HL-60 (cell line): Measurements from ENCODE around the gene CPNE4.

Experiments
- TF ChIP-seq, protein P1 (sequence below): IDR thresholded peaks from one replicate; pipeline ENCODE4 v1.5.1; 2011; ENCODE audit warnings: low read length, control low read depth, inconsistent platforms; ENCODE audit not compliant: insufficient read depth
- TF ChIP-seq, protein P2 (sequence below): IDR thresholded peaks from 2 replicates; pipeline ENCODE4 v1.6.1; 2012; ENCODE audit warnings: low read depth; ENCODE audit not compliant: insufficient replicate concordance

DNA sequence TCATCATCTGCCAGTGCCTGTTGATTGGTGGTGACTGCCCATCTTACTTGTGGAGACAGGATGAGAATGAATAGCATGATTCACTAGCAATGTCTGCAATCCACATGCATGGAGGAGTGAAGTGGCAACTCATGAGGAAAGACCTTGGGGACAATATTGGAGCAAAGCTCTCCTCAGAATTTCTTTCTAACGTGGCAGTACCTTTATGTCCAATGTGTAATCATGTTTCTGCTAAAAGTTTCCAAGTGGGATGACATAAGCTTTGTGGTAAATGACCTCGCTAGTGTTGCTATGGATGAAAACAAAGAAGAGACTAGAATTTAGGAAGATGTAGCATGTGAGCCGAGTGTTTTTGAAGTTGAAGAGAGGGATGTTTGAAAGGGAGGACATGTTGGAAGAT is 117.8 kb downstream of the CPNE4 start:
- TF ChIP-seq, protein P1, sequence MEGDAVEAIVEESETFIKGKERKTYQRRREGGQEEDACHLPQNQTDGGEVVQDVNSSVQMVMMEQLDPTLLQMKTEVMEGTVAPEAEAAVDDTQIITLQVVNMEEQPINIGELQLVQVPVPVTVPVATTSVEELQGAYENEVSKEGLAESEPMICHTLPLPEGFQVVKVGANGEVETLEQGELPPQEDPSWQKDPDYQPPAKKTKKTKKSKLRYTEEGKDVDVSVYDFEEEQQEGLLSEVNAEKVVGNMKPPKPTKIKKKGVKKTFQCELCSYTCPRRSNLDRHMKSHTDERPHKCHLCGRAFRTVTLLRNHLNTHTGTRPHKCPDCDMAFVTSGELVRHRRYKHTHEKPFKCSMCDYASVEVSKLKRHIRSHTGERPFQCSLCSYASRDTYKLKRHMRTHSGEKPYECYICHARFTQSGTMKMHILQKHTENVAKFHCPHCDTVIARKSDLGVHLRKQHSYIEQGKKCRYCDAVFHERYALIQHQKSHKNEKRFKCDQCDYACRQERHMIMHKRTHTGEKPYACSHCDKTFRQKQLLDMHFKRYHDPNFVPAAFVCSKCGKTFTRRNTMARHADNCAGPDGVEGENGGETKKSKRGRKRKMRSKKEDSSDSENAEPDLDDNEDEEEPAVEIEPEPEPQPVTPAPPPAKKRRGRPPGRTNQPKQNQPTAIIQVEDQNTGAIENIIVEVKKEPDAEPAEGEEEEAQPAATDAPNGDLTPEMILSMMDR = no peak
- TF ChIP-seq, protein P2, sequence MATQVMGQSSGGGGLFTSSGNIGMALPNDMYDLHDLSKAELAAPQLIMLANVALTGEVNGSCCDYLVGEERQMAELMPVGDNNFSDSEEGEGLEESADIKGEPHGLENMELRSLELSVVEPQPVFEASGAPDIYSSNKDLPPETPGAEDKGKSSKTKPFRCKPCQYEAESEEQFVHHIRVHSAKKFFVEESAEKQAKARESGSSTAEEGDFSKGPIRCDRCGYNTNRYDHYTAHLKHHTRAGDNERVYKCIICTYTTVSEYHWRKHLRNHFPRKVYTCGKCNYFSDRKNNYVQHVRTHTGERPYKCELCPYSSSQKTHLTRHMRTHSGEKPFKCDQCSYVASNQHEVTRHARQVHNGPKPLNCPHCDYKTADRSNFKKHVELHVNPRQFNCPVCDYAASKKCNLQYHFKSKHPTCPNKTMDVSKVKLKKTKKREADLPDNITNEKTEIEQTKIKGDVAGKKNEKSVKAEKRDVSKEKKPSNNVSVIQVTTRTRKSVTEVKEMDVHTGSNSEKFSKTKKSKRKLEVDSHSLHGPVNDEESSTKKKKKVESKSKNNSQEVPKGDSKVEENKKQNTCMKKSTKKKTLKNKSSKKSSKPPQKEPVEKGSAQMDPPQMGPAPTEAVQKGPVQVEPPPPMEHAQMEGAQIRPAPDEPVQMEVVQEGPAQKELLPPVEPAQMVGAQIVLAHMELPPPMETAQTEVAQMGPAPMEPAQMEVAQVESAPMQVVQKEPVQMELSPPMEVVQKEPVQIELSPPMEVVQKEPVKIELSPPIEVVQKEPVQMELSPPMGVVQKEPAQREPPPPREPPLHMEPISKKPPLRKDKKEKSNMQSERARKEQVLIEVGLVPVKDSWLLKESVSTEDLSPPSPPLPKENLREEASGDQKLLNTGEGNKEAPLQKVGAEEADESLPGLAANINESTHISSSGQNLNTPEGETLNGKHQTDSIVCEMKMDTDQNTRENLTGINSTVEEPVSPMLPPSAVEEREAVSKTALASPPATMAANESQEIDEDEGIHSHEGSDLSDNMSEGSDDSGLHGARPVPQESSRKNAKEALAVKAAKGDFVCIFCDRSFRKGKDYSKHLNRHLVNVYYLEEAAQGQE = no peak
